Urinary bladder (tissue), 4 donors: ENCODE data around the gene B4GALT2. TPM values are rescaled to one million over a fixed set of nuclear protein-coding genes. Genes with fewer than 3 reads are reported as not detected.

ENCODE experiments used
- DNase-seq: peaks from one replicate; pipeline ENCODE4 v3.0.0-alpha.2; 2015; ENCODE audit errors: extremely low spot score
- H3K27ac ChIP-seq: one replicate; pipeline ENCODE4 v1.5.1; 2013; ENCODE audit warnings: low read depth, mild to moderate bottlenecking, moderate library complexity
- H3K36me3 ChIP-seq: one replicate; pipeline ENCODE4 v1.6.1; 2013; ENCODE audit warnings: mild to moderate bottlenecking, moderate library complexity; ENCODE audit not compliant: insufficient read depth
- H3K4me1 ChIP-seq: one replicate; pipeline ENCODE4 v1.6.1; 2013; ENCODE audit warnings: mild to moderate bottlenecking, moderate library complexity; ENCODE audit not compliant: insufficient read depth
- H3K4me3 ChIP-seq: one replicate; pipeline ENCODE4 v1.5.1; 2013; ENCODE audit warnings: low read depth, low read length
- WGBS: extraction: QIAGEN DNeasy Blood & Tissue Kit; methylation state at CpG from one replicate; pipeline ENCODE4 v1.1.7; 2013; 5-methylcytosine and 5-hydroxymethylcytosine counted together
- polyA plus RNA-seq: library from polyadenylated mRNA; stranded (reverse); fragments of 200-250 nt; gene quantifications from one replicate; pipeline ENCODE4 v1.2.3, GENCODE V29; 2013
- total RNA-seq: library from RNA; depleted of rRNA; stranded (reverse); fragments of >200 nt; gene quantifications from one replicate; pipeline ENCODE4 v1.2.3, GENCODE V29; 2014
- donor health status: healthy with polysubstance abuse.
- donor health status: healthy.

B4GALT2 gene
- total and polyA plus RNA-seq, 2 donors: 35.2 to 55.9 TPM

- no peaks in the 10 kb centered on the region for H3K36me3 ChIP-seq
- no peaks in the 10 kb centered on the region for H3K4me1 ChIP-seq
- H3K4me3 ChIP-seq: no peak overlapping the region
- no peak for DNase-seq
- no peak overlapping the region for H3K27ac ChIP-seq
- 89% methylated on average over 10 of the region's 10 CpGs for WGBS
Measured at GRCh38 chr1:44021581-44022321, 42.7 kb downstream of the B4GALT2 start.

GRCh38 chr1:44024031-44024902 lies 45.3 kb downstream of the B4GALT2 start:
- no peaks in the 10 kb centered on the region for H3K36me3 ChIP-seq
- WGBS: 91% methylated on average over 14 of the region's 14 CpGs
- H3K4me3 ChIP-seq: no peak overlapping the region
- DNase-seq: no peak
- peaks cover 1% of the 10 kb centered on the region for H3K4me1 ChIP-seq
- H3K27ac ChIP-seq: no peak overlapping the region

DNA sequence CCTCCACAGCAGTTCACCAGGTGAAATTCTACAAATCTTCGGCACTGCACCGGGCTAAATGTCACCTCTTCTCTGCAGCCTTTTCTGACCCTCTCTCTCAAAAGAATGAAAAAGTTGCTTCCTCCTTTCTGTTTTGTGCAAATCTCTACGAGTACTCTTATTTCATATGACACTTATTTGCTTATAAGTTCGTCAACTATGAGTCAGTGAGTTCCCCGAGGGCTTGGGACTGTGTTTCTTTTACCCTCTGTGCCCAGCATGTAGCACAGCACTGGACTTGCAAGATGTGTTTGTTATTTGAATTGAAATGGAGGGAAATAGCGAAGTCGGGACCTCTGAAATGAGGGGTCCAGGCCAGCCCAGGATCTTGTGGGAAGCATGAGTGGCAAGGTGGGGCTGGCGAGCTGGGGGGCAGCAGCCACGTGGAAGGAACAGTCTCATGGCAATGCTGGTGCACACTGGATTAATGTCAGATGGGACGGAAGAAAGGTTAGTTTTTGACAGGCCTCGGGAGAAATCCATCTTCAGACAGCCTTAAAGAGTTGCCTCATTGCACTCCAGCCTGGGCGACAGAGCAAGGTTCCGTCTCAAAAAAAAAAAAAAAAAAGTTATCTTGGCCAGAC lies 46.0 kb downstream of the B4GALT2 start:
- no peak overlapping the region for H3K4me3 ChIP-seq
- H3K27ac ChIP-seq: no peak overlapping the region
- no peak for DNase-seq
- H3K4me1 ChIP-seq: peaks cover 3% of the 10 kb centered on the region
- WGBS: 86% methylated on average over 13 of the region's 13 CpGs
- H3K36me3 ChIP-seq: no peaks in the 10 kb centered on the region

- Histone ChIP-seq H3K36me3 (no peaks in the 10 kb centered on the region), H3K27ac (no peak overlapping the region), H3K4me3 (no peak overlapping the region), H3K4me1 (peaks cover 3% of the 10 kb centered on the region)
- DNase-seq: no peak
- 89% methylated on average over 3 of the region's 3 CpGs for WGBS
Measured at GRCh38 chr1:44025816-44026215, 46.8 kb downstream of the B4GALT2 start.

- no peak overlapping the region for H3K27ac ChIP-seq
- H3K4me3 ChIP-seq: no peak overlapping the region
- H3K36me3 ChIP-seq: no peaks in the 10 kb centered on the region
- WGBS: 91% methylated on average over 3 of the region's 3 CpGs
- DNase-seq: no peak
- H3K4me1 ChIP-seq: peaks cover 3% of the 10 kb centered on the region
Measured at GRCh38 chr1:44027320-44027719, 48.3 kb downstream of the B4GALT2 start.

DNA sequence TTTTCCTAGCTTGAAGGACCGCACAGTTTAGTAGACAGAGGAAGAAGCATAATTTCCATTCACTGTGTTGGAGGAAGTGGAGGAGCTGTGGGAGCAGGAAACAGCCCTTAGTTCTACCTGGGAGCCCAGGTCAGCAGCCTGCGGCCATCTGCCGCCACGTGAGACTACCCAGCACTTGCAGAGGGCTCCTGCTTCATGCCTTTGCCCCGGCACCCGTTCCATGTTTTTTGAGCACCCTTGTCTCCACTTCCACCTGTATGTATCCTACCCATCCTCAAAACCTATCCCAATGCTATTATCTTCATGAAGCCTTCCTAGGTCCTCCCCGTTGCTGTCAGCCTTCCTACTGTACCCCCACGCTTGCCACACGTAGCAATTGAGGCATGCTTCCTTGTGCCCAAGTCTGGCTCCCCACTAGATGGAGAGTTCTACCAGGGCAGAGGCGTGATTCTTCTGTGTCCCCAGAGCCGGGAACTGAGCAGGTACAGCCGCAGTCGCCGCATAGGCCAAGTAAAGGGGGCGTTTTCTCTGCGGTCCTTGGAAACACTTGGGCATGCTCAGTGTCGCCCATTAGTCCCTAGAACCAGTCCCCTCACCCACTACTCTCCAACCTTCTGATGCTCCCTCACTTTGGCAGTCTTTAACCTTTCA lies 50.4 kb downstream of the B4GALT2 start:
- Histone ChIP-seq H3K4me3 (peak overlapping the region; percentile 72), H3K36me3 (no peaks in the 10 kb centered on the region), H3K4me1 (peaks cover 3% of the 10 kb centered on the region), H3K27ac (peak overlapping the region; percentile 44)
- DNase-seq: no peak
- WGBS: 28% methylated on average over 17 of the region's 17 CpGs

- WGBS: under 1% methylated on average over 75 of the region's 75 CpGs
Measured at GRCh38 chr1:44029911-44030604, 51.0 kb downstream of the B4GALT2 start.

GRCh38 chr1:44030605-44031251 lies 51.7 kb downstream of the B4GALT2 start:
- peaks cover 3% of the 10 kb centered on the region for H3K4me1 ChIP-seq
- under 1% methylated on average over 66 of the region's 66 CpGs for WGBS
- DNase-seq: no peak

More at GRCh38 chr1:44029911-44030604, 51.0 kb downstream of the B4GALT2 start:
- Histone ChIP-seq H3K4me1 (peaks cover 3% of the 10 kb centered on the region), H3K27ac (peak overlapping the region; percentile 68), H3K36me3 (no peaks in the 10 kb centered on the region), H3K4me3 (peak overlapping the region; percentile 72)
- DNase-seq: peak; percentile 72

DNA sequence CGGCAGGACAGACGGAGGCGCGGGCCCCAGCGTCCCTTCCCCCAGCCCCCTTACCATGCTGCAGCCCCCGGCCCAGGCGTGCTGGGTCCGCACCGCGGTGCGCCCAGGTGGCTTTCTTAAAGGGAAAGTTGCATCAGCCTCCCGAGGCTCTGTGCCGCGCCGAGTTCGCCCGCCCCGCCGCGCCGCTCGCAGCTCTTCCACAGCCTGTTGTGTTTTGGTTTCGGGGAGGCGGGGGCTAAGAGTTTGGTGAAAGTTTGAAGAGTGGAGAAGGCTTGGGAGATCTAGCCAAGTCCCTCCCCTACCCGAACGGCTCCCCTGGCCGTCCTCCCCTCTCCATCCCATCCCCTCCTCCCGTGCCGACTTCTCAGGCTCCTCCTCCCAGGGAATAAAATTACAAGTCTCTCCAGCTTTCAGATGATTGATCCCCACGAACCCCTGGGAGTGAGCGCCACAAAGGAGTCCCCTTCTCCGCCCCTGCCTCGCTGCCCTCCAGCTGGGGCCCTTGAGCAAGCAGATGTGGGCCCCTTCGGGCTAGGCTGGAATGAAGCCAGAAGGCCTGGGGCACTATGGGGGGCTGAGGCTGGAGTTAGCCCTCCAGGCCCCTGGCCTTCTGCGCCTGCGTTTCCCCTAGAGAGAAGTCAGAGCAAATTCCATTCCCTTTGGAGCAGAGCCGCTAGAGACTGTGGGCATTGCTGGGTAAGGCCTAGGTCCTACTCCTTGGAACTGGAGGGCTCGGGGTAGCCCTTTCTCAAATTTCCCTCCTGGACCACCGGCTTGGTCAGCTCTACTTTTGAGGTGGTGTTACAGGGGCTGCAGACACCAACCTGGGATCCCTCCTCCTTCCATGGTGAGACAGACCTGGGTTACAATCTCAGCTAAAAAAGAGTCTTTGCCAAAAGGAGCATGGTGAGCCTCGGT lies 52.5 kb downstream of the B4GALT2 start, which contains the start of gene SLC6A9:
Gene SLC6A9 (minus strand): TSS at position 211 of the 918 bp plus-strand sequence. CDS start 7,185 bp downstream, outside the sequence.
- no peak for DNase-seq
- H3K4me1 ChIP-seq: peaks cover 3% of the 10 kb centered on the region
- H3K4me3 ChIP-seq: peak within 1 kb of the TSS; percentile 72
- WGBS: 11% methylated on average over 40 of the region's 40 CpGs
- no peaks in the 10 kb centered on the region for H3K36me3 ChIP-seq
- H3K27ac ChIP-seq: peak within 1 kb of the TSS; percentile 40

More at GRCh38 chr1:44030605-44031251, 51.7 kb downstream of the B4GALT2 start:
- Histone ChIP-seq H3K27ac (peak overlapping the region; percentile 40), H3K36me3 (no peaks in the 10 kb centered on the region), H3K4me3 (peak overlapping the region; percentile 72)

DNA sequence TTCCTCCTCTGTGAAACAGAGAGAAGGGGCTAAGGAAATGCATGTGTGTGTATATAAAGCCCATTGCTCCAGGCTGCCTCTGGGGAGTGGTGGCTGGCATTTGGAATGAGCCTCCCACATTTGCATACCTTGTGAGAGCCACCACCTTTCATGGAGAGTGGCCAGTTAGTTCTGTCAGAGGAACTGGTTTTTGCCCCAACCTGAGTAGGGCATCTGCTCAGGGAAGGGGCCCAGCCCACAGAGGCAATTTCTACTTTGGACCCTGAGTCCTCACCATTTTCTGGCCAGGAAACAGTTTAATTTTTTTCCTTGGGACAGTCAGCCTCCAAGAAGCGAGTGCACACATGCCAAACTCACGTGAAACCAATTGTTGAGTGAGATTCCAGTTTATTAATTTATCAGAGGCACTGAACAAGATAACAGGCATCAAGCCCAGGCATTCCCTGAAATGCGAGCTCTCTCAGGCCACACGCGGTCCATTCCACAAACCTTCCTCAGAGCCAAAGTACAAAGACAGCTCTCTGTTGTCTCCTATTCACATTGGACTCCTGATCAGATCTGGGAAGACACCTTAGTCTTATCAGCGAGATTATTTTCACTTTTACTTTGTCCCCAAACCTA lies 53.3 kb downstream of the B4GALT2 start:
- Histone ChIP-seq H3K27ac (no peak overlapping the region), H3K4me3 (no peak overlapping the region), H3K36me3 (no peaks in the 10 kb centered on the region), H3K4me1 (peaks cover 3% of the 10 kb centered on the region)
- no peak for DNase-seq
- 41% methylated on average over 6 of the region's 6 CpGs for WGBS

DNA sequence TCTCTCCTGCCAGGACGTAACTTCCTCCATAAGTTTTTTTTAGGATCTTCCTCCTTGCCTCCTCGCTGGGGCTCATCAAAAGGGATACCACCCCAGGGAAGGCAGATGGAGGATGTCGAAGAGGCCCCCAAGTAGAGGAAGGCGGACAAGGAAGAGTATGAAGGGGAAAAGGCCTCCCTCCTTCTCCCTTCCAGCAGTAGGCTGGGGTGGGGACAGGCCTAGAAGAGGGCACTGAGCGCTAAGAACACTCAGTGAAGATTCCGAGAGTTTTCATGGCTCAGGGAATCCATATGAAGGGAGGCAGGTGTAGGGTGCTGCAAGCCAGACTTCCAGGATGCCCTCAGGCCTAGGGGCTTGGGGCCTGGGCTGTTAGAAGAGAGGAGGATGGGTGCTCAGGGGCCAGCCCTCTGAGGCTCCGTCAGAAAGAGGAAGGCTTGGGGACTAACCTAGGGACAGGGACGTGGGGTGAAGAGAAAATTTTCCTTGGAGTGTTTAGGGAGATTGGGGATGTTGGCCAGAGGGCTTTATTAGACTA lies 54.1 kb downstream of the B4GALT2 start:
- no peaks in the 10 kb centered on the region for H3K36me3 ChIP-seq
- H3K4me1 ChIP-seq: peaks cover 3% of the 10 kb centered on the region
- no peak overlapping the region for H3K4me3 ChIP-seq
- no peak overlapping the region for H3K27ac ChIP-seq
- DNase-seq: no peak
- 80% methylated on average over 8 of the region's 8 CpGs for WGBS
